Activated CD8-positive, alpha-beta T cell treated with anti-CD3 and anti-CD28 coated beads for 36 hours (primary cell): ENCODE results near the gene GTF2H2C. TPM values are rescaled to one million over a fixed set of nuclear protein-coding genes. Genes with fewer than 3 reads are reported as not detected.
"Not testable (repeated sequence)": the region's sequence is repeated elsewhere in the genome, so short reads cannot be mapped to it uniquely, and the experiment has no call there.

Experiments used
- ATAC-seq: fragments of 200-7000 bp; cut with Tn5 transposase; one replicate; pipeline ENCODE4 v1.10.0; 2021; ENCODE audit warnings: mild to moderate bottlenecking, moderate library complexity
- CTCF ChIA-PET: fragments of 350-600 bp; sonication (Branson Sonifier 250); formaldehyde crosslinking; loops from one replicate; lab custom pipeline; 2021; ENCODE audit warnings: antibody characterized with exemption; lab: Charles Lee
- POLR2A ChIA-PET: fragments of 350-600 bp; sonication (Branson Sonifier 250); formaldehyde crosslinking; loops from one replicate; lab custom pipeline; 2021; ENCODE audit warnings: antibody characterized with exemption; lab: Charles Lee
- DNase-seq: peaks from one replicate; pipeline ENCODE4 v3.0.0-alpha.2; 2020
- H3K27ac Mint-ChIP-seq: one replicate; pipeline ENCODE4 v1.8.0; 2021; ENCODE audit warnings: mild to moderate bottlenecking, mixed read lengths
- H3K27me3 Mint-ChIP-seq: one replicate; pipeline ENCODE4 v1.8.0; 2021; ENCODE audit warnings: mixed read lengths
- H3K36me3 Mint-ChIP-seq: one replicate; pipeline ENCODE4 v1.8.0; 2021; ENCODE audit warnings: low read depth, mixed read lengths
- H3K4me1 Mint-ChIP-seq: one replicate; pipeline ENCODE4 v1.8.0; 2021; ENCODE audit warnings: low read depth, mixed read lengths
- H3K4me3 Mint-ChIP-seq: one replicate; pipeline ENCODE4 v1.8.0; 2021; ENCODE audit warnings: mild to moderate bottlenecking, moderate library complexity, mixed read lengths
- H3K9me3 Mint-ChIP-seq: one replicate; pipeline ENCODE4 v1.8.0; 2021; ENCODE audit warnings: mixed read lengths
- intact Hi-C: fragments of 100-400 bp; cut with micrococcal nuclease; formaldehyde crosslinking; loops from one replicate; pipeline ENCODE4 v1.10.0; 2022
- total RNA-seq, 2 experiments: library from RNA; stranded (reverse); gene quantifications; one replicate each; pipeline ENCODE4 v1.2.3, GENCODE V29; 2021
- TF ChIP-seq, protein P1 (sequence below): fragments of 200-600 bp; IDR thresholded peaks from one replicate; pipeline ENCODE4 v1.8.0; 2022; ENCODE audit warnings: antibody characterized with exemption, mild to moderate bottlenecking

The GTF2H2C gene
- 10 to 100 TPM; 40.0 to 42.1 TPM for total RNA-seq

GRCh38 chr5:69559908-69560330 is at the start of gene GTF2H2C:
TSS of gene GTF2H2C (plus strand) at chr5:69560191. CDS start at chr5:69565133, 4,942 bp downstream.
- POLR2A ChIA-PET, H3K27me3 Mint-ChIP-seq, intact Hi-C loops, H3K36me3 Mint-ChIP-seq, H3K4me1 Mint-ChIP-seq, H3K9me3 Mint-ChIP-seq, CTCF ChIA-PET: not testable (repeated sequence)
- Mint-ChIP-seq H3K4me3 (peak within 1 kb of the TSS; percentile 85), H3K27ac (peak within 1 kb of the TSS; percentile 88)
- peak; percentile 100 for ATAC-seq
- DNase-seq = peak; percentile 81

DNA sequence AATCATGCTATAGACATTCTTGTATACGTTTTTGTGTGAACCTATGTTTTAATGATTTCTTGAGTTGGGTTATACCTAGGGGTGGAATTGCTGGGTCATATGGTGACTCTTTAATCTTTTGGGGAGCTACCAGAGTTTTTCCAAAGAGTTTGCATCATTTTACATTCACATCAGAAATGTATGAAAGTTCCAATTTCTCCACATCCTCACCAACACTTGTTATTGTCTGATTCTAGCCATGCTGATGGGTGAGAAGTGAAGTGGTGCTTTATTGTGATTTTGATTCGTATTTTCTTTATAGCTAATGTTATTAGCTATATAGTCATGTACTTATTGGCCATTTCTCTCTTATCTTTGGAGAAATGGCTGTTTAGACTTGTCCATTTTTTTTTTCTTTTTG is 49.3 kb upstream of the GTF2H2C start:
- no peak for ATAC-seq
- intact Hi-C loops = no loop called here
- Mint-ChIP-seq H3K4me1 (no peaks in the 10 kb centered on the region), H3K27ac (no peak overlapping the region), H3K4me3 (no peak overlapping the region), H3K9me3 (no peaks in the 10 kb centered on the region), H3K36me3 (no peaks in the 10 kb centered on the region), H3K27me3 (peaks cover 2% of the 10 kb centered on the region)
- TF ChIP-seq, protein P1, sequence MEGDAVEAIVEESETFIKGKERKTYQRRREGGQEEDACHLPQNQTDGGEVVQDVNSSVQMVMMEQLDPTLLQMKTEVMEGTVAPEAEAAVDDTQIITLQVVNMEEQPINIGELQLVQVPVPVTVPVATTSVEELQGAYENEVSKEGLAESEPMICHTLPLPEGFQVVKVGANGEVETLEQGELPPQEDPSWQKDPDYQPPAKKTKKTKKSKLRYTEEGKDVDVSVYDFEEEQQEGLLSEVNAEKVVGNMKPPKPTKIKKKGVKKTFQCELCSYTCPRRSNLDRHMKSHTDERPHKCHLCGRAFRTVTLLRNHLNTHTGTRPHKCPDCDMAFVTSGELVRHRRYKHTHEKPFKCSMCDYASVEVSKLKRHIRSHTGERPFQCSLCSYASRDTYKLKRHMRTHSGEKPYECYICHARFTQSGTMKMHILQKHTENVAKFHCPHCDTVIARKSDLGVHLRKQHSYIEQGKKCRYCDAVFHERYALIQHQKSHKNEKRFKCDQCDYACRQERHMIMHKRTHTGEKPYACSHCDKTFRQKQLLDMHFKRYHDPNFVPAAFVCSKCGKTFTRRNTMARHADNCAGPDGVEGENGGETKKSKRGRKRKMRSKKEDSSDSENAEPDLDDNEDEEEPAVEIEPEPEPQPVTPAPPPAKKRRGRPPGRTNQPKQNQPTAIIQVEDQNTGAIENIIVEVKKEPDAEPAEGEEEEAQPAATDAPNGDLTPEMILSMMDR = no peak
- DNase-seq = no peak
- ChIA-PET POLR2A (no interaction called here), CTCF (no interaction called here)

DNA sequence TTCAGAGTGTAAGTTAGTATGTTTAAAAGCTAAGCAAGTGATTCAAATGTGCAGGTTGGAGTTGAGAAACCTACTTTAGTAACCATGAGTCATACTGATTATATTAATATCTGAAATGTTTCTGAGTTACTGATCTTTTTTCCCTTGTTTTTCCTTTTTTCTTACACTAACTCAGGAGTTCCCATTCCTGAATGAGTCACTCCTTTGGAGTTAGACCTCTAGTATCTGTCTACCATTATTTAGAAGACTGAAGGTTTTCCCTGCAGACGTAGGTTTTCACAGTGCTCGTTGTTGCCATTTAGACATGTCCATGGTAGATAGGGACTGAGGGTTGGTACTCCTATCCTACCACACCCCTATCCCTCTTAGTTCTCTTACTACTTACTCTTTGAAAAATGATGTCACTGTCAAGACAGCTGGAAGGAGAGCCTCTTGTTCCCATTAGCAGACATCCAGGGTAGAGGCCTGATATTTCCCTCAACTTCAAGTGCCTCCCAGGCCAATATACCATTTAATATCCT is 47.2 kb upstream of the GTF2H2C start:
- TF ChIP-seq, protein P1 = no peak
- Mint-ChIP-seq H3K27ac (no peak overlapping the region), H3K4me3 (no peak overlapping the region), H3K9me3 (no peaks in the 10 kb centered on the region), H3K4me1 (no peaks in the 10 kb centered on the region), H3K36me3 (no peaks in the 10 kb centered on the region), H3K27me3 (peaks cover 2% of the 10 kb centered on the region)
- no peak for ATAC-seq
- no peak for DNase-seq
- POLR2A ChIA-PET = no interaction called here
- intact Hi-C loops = no loop called here
- CTCF ChIA-PET = no interaction called here

DNA sequence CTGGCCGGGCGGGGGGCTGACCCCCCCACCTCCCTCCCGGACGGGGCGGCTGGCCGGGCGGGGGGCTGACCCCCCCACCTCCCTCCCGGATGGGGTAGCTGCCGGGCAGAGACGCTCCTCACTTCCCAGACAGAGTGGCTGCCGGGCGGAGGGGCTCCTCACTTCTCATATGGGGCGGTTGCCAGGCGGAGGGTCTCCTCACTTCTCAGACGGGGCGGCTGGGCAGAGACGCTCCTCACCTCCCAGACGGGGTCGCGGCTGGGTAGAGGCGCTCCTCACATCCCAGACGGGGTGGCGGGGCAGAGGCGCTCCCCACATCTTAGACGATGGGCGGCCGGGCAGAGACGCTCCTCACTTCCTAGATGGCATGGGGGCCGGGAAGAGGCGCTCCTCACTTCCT is 44.4 kb upstream of the GTF2H2C start:
- DNase-seq, H3K4me1 Mint-ChIP-seq, H3K27me3 Mint-ChIP-seq, intact Hi-C loops, H3K9me3 Mint-ChIP-seq, H3K27ac Mint-ChIP-seq, CTCF ChIA-PET, ATAC-seq, H3K36me3 Mint-ChIP-seq, POLR2A ChIA-PET, H3K4me3 Mint-ChIP-seq: not testable (repeated sequence)

DNA sequence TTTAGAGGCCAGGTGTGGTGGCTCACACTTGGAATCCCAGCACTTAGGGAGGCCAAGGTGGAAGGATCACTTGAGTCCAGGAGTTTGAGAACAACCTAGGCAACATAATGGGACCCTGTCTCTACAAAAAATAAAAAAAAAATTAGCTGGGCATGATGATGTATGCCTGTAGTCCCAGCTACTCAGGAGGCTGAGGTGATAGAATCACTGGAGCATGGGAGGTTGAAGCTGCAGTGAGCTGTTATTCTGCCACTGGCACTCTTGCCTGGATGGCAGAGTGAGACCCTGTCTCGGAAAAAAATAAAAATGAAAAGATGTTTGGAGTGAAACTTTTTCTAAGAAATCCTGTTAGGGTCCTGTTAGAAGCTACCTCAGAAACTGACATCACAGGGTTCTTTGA is 43.2 kb upstream of the GTF2H2C start:
- no peak overlapping the region for H3K27ac Mint-ChIP-seq
- POLR2A ChIA-PET = interaction anchor here (0.9 kb wide), 1 partner anchor 13 kb away, joined by 3 read pairs; no protein-coding TSS in a partner anchor
- no peaks in the 10 kb centered on the region for H3K9me3 Mint-ChIP-seq
- no peak for ATAC-seq
- H3K36me3 Mint-ChIP-seq = no peaks in the 10 kb centered on the region
- H3K4me1 Mint-ChIP-seq = no peaks in the 10 kb centered on the region
- intact Hi-C loops = no loop called here
- no peak overlapping the region for H3K4me3 Mint-ChIP-seq
- no peak for DNase-seq
- H3K27me3 Mint-ChIP-seq = peaks cover 2% of the 10 kb centered on the region
- CTCF ChIA-PET = no interaction called here
- TF ChIP-seq, protein P1 = no peak

- no peak overlapping the region for H3K4me3 Mint-ChIP-seq
- ATAC-seq (no peak), DNase-seq (no peak)
- H3K27me3 Mint-ChIP-seq = no peaks in the 10 kb centered on the region
- no peaks in the 10 kb centered on the region for H3K36me3 Mint-ChIP-seq
- ChIA-PET POLR2A (interaction anchor here (0.9 kb wide), 1 partner anchor 12 kb away, joined by 3 read pairs; no protein-coding TSS in a partner anchor), CTCF (interaction anchor here (1.8 kb wide), 1 partner anchor 9 kb away, joined by 6 read pairs; no protein-coding TSS in a partner anchor)
- no peaks in the 10 kb centered on the region for H3K9me3 Mint-ChIP-seq
- H3K27ac Mint-ChIP-seq = no peak overlapping the region
- no peaks in the 10 kb centered on the region for H3K4me1 Mint-ChIP-seq
- intact Hi-C loops = no loop called here
- TF ChIP-seq, protein P1 = no peak
Observed at GRCh38 chr5:69517763-69518212, 42.2 kb upstream of the GTF2H2C start.
